Parathyroid adenoma (tissue), 2 donors: Measurements from ENCODE around the gene C17orf78.
"Not testable (repeated sequence)": the region's sequence is repeated elsewhere in the genome, so short reads cannot be mapped to it uniquely, and the experiment has no call there.

Experiments used
- H2AFZ ChIP-seq: fragments of 300-600 bp; sonication (generic); one replicate; pipeline ENCODE4 v1.7.0; 2017; ENCODE audit warnings: antibody characterized with exemption, mild to moderate bottlenecking
- H3K27ac ChIP-seq: fragments of 300-600 bp; sonication (generic); one replicate; pipeline ENCODE4 v1.7.0; 2017
- H3K27me3 ChIP-seq: fragments of 300-600 bp; sonication (generic); one replicate; pipeline ENCODE4 v1.7.0; 2017; ENCODE audit warnings: low read length; ENCODE audit not compliant: control insufficient read depth, insufficient read depth
- H3K36me3 ChIP-seq: fragments of 300-600 bp; sonication (generic); one replicate; pipeline ENCODE4 v1.7.0; 2017; ENCODE audit warnings: low read length; ENCODE audit not compliant: control insufficient read depth, insufficient read depth
- H3K4me1 ChIP-seq: fragments of 300-600 bp; sonication (generic); one replicate; pipeline ENCODE4 v1.7.0; 2017; ENCODE audit warnings: control low read depth
- H3K4me2 ChIP-seq: fragments of 300-600 bp; sonication (generic); one replicate; pipeline ENCODE4 v1.7.0; 2017; ENCODE audit warnings: low read length
- H3K4me3 ChIP-seq: fragments of 300-600 bp; sonication (generic); one replicate; pipeline ENCODE4 v1.7.0; 2017; ENCODE audit warnings: low read depth, low read length
- H3K79me2 ChIP-seq: fragments of 300-600 bp; sonication (generic); one replicate; pipeline ENCODE4 v1.7.0; 2017; ENCODE audit warnings: control low read depth
- H3K9ac ChIP-seq: fragments of 300-600 bp; sonication (generic); one replicate; pipeline ENCODE4 v1.7.0; 2017; ENCODE audit warnings: mild to moderate bottlenecking
- H3K9me3 ChIP-seq: fragments of 300-600 bp; sonication (generic); one replicate; pipeline ENCODE4 v1.7.0; 2017; ENCODE audit warnings: low read length; ENCODE audit not compliant: control insufficient read depth
- CTCF ChIP-seq: fragments of 300-600 bp; sonication (generic); IDR thresholded peaks from one replicate; pipeline ENCODE4 v1.7.0; 2017; ENCODE audit warnings: antibody characterized with exemption, mild to moderate bottlenecking
- donor health status: primary hyperparathyroidism.

The C17orf78 gene

GRCh38 chr17:37392024-37392590, 16.3 kb downstream of the C17orf78 start:
- H3K4me3 ChIP-seq: no peak overlapping the region
- H3K9me3 ChIP-seq: no peaks in the 10 kb centered on the region
- no peaks in the 10 kb centered on the region for H3K36me3 ChIP-seq
- no peak overlapping the region for H3K27ac ChIP-seq
- H3K27me3 ChIP-seq: no peaks in the 10 kb centered on the region
- no peak overlapping the region for H3K4me2 ChIP-seq
- H3K79me2 ChIP-seq: no peaks in the 10 kb centered on the region
- TF ChIP-seq CTCF: no peak
- peaks cover 9% of the 10 kb centered on the region for H3K4me1 ChIP-seq
- no peak overlapping the region for H3K9ac ChIP-seq
- H2AFZ ChIP-seq: no peak overlapping the region

GRCh38 chr17:37393352-37393751, 17.6 kb downstream of the C17orf78 start:
- Histone ChIP-seq H3K79me2 (no peaks in the 10 kb centered on the region), H3K4me3 (no peak overlapping the region), H3K9me3 (no peaks in the 10 kb centered on the region), H3K36me3 (no peaks in the 10 kb centered on the region), H3K4me2 (no peak overlapping the region), H3K27ac (no peak overlapping the region), H3K27me3 (no peaks in the 10 kb centered on the region), H2AFZ (no peak overlapping the region), H3K4me1 (peaks cover 9% of the 10 kb centered on the region), H3K9ac (no peak overlapping the region)
- TF ChIP-seq CTCF: no peak

GRCh38 chr17:37399265-37399803, 23.5 kb downstream of the C17orf78 start:
- Histone ChIP-seq H3K27me3 (no peaks in the 10 kb centered on the region), H3K9ac (no peak overlapping the region), H2AFZ (no peak overlapping the region), H3K4me3 (no peak overlapping the region), H3K4me2 (no peak overlapping the region), H3K27ac (no peak overlapping the region), H3K4me1 (no peaks in the 10 kb centered on the region), H3K79me2 (no peaks in the 10 kb centered on the region), H3K36me3 (no peaks in the 10 kb centered on the region), H3K9me3 (no peaks in the 10 kb centered on the region)
- TF ChIP-seq CTCF: no peak

GRCh38 chr17:37400505-37400904, 24.7 kb downstream of the C17orf78 start:
- H3K79me2 ChIP-seq: no peaks in the 10 kb centered on the region
- no peak overlapping the region for H3K4me2 ChIP-seq
- no peaks in the 10 kb centered on the region for H3K36me3 ChIP-seq
- no peaks in the 10 kb centered on the region for H3K9me3 ChIP-seq
- no peak overlapping the region for H2AFZ ChIP-seq
- H3K27me3 ChIP-seq: no peaks in the 10 kb centered on the region
- no peak overlapping the region for H3K4me3 ChIP-seq
- H3K9ac ChIP-seq: no peak overlapping the region
- no peak for TF ChIP-seq CTCF
- H3K27ac ChIP-seq: no peak overlapping the region
- H3K4me1 ChIP-seq: no peaks in the 10 kb centered on the region

GRCh38 chr17:37405522-37405921, 29.7 kb downstream of the C17orf78 start:
- not testable (repeated sequence) for H3K79me2 ChIP-seq, H3K27me3 ChIP-seq, H2AFZ ChIP-seq, H3K27ac ChIP-seq, H3K4me3 ChIP-seq, H3K4me1 ChIP-seq, H3K9me3 ChIP-seq, H3K36me3 ChIP-seq, H3K9ac ChIP-seq
- H3K4me2 ChIP-seq: peak overlapping the region; percentile 72
